ENCODE measurements around the gene SPC24.
"Not testable (repeated sequence)": the region's sequence is repeated elsewhere in the genome, so short reads cannot be mapped to it uniquely, and the experiment has no call there.

SPC24 gene

GRCh38 chr19:11098327-11098726 is 57.3 kb downstream of the SPC24 start:
- DNase-seq, result no peak

- DNase-seq, result not testable (repeated sequence)
Measured at GRCh38 chr19:11097367-11097766, 58.2 kb downstream of the SPC24 start.

- peak in 17 of 58 donors; percentile 4 to 32 (median 11) for DNase-seq
Measured at GRCh38 chr19:11096210-11096841, 59.3 kb downstream of the SPC24 start.

Data from anterior cingulate cortex (tissue), 58 donors.